ENCODE results near the gene ZDHHC12.

DNA sequence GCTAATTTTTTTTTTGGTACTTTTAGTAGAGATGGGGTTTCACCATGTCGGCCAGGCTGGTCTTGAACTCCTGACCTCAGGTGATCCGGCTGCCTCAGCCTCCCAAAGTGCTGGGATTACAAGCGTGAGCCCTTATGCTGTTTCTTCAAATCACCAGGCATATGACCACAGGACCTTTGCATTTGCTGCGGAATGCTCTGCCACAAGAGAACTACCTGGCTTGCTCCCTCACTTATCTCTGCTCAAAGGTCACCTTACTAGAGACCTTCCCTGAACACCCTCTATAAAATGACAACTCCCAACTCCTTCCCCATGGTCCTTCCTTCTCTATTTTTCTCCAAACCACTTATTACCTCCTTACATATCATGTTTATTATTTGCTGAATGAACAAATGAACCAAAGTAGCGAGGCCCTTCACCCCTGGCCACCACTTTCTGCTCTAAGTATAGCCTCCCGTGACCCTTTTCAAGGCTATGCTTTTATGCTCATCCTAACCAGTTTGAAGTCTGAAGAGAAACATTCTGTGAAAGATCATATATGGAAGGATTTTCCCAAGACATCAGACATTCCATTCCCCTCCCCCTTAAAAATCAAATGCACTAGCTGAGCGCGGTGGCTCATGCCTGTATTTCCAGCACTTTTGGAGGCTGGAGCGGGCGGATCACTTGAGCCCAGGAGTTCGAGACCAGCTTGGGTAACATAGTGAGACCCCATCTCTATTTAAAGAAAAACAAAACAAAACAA is 46.5 kb upstream of the ZDHHC12 start:
- TF ChIP-seq, protein P1, sequence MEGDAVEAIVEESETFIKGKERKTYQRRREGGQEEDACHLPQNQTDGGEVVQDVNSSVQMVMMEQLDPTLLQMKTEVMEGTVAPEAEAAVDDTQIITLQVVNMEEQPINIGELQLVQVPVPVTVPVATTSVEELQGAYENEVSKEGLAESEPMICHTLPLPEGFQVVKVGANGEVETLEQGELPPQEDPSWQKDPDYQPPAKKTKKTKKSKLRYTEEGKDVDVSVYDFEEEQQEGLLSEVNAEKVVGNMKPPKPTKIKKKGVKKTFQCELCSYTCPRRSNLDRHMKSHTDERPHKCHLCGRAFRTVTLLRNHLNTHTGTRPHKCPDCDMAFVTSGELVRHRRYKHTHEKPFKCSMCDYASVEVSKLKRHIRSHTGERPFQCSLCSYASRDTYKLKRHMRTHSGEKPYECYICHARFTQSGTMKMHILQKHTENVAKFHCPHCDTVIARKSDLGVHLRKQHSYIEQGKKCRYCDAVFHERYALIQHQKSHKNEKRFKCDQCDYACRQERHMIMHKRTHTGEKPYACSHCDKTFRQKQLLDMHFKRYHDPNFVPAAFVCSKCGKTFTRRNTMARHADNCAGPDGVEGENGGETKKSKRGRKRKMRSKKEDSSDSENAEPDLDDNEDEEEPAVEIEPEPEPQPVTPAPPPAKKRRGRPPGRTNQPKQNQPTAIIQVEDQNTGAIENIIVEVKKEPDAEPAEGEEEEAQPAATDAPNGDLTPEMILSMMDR (conservative IDR thresholded peaks at IDR 0.05), result no peak
- no peak for TF ChIP-seq ZFX (IDR thresholded peaks at IDR 0.05)
